ENCODE data around the gene PLEKHA8. TPM values are rescaled to one million over a fixed set of nuclear protein-coding genes. Genes with fewer than 3 reads are reported as not detected.
A peak's percentile ranks its signal among the peaks of the same experiment; 100 is the strongest.

The PLEKHA8 gene
- total and polyA plus RNA-seq, 8 donors, result 2.2 to 18.5 (median 6.0) TPM

DNA sequence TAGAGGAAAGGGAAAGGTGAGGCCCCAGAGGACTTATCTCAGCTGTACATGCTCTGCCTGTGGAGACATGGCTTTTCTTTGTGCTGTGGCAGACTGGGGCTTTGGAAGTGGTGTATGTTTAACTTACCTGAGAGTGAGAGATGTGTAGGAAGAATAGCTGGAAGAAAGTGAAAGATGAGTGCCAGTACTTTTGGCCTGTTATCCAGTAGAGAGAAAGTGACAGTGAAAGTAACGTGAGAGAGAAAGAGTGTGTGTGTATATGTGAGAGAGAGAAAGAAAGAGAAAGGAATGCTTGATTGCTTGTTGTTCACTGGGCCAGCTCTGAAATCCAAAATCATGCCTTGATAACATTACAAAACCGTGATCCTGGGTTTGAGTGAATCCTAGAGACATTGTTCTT, 132.1 kb downstream of the PLEKHA8 start:
- Histone ChIP-seq H3K36me3 (peaks cover 0 to 22% (median 17%) of the 10 kb centered on the region in 4 donors), H3K4me1 (peaks cover 15 to 52% (median 40%) of the 10 kb centered on the region in 4 donors), H3K27me3 (no peaks in the 10 kb centered on the region), H3K9me3 (no peaks in the 10 kb centered on the region), H3K4me3 (no peak overlapping the region), H3K27ac (peak overlapping the region in 3 of 5 donors; percentile 44 to 60 (median 50))
- DNase-seq, result no peak
- intact Hi-C loops (cut with DNase I; ENCODE audit: low total_unique reads), result loop anchor here (10.0 kb wide), 1 partner anchor 254 kb away; no protein-coding TSS in a partner anchor
- 75 to 90% (median 76%) methylated on average over 2 of the region's 2 CpGs for WGBS, 5 donors
- TF ChIP-seq, protein P1, sequence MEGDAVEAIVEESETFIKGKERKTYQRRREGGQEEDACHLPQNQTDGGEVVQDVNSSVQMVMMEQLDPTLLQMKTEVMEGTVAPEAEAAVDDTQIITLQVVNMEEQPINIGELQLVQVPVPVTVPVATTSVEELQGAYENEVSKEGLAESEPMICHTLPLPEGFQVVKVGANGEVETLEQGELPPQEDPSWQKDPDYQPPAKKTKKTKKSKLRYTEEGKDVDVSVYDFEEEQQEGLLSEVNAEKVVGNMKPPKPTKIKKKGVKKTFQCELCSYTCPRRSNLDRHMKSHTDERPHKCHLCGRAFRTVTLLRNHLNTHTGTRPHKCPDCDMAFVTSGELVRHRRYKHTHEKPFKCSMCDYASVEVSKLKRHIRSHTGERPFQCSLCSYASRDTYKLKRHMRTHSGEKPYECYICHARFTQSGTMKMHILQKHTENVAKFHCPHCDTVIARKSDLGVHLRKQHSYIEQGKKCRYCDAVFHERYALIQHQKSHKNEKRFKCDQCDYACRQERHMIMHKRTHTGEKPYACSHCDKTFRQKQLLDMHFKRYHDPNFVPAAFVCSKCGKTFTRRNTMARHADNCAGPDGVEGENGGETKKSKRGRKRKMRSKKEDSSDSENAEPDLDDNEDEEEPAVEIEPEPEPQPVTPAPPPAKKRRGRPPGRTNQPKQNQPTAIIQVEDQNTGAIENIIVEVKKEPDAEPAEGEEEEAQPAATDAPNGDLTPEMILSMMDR (IDR thresholded peaks at IDR 0.05), result no peak
- TF ChIP-seq POLR2AphosphoS5 (IDR thresholded peaks at IDR 0.05) (no peak), EP300 (IDR thresholded peaks at IDR 0.05) (no peak), POLR2A (IDR thresholded peaks at IDR 0.05) (no peak)

DNA sequence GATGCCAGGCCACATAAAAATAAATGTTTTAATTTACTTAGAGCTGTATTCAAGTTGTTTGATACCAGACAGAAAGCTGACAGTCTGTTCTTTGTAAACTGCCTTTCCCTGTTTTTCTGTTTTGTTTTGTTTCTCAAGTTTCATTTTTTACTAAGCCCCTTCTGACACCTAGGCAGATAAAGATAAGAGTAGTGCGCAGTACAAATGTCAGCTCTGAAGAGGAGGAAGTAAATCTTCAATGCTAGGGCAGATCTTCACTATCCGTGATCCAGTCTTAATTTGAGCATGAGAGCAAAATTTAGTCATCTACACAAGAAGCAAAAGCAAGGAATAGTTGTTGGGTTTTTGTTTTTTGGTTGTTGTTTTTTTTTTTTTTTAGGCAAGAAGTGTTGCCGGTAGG, 133.9 kb downstream of the PLEKHA8 start:
- 64 to 71% (median 68%) methylated on average over 3 of the region's 3 CpGs for WGBS, 5 donors
- Histone ChIP-seq H3K9me3 (no peaks in the 10 kb centered on the region), H3K36me3 (peaks cover 0 to 15% (median 11%) of the 10 kb centered on the region in 4 donors), H3K27ac (no peak overlapping the region), H3K4me1 (peaks cover 23 to 63% (median 53%) of the 10 kb centered on the region in 4 donors), H3K4me3 (no peak overlapping the region), H3K27me3 (no peaks in the 10 kb centered on the region)
- DNase-seq, result no peak
- intact Hi-C loops (cut with DNase I; ENCODE audit: low total_unique reads), result loop anchor here (10.0 kb wide), 1 partner anchor 253 kb away; no protein-coding TSS in a partner anchor
- TF ChIP-seq POLR2AphosphoS5 (IDR thresholded peaks at IDR 0.05) (no peak), POLR2A (IDR thresholded peaks at IDR 0.05) (no peak), EP300 (IDR thresholded peaks at IDR 0.05) (no peak)
- TF ChIP-seq, protein P1 (IDR thresholded peaks at IDR 0.05), result no peak

DNA sequence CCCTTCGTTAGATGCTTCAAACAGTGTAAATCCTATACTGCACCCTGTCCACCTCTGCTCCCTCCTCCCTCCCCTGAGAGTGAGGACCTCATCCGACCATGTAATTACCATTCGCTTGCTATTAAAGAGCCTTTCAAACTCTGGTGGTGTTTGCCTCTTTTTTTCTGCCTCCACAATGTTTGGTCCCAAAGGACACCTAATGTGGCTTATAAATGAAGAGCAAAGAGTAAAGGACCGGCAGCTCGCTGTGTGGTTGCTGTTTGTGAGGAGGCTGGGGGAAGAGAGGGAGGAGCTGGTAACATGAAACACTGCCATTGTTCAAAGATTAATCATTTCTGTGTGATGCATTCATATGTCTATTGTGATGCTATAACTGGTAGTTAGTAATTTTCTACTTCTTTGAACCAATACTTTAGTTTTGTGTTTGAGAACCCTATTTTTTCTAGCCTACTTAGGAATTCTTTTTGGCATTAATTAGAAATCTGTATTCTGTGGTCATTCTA, 134.5 kb downstream of the PLEKHA8 start:
- 56 to 66% (median 60%) methylated on average over 5 of the region's 5 CpGs for WGBS, 5 donors
- Histone ChIP-seq H3K27me3 (no peaks in the 10 kb centered on the region), H3K36me3 (peaks cover 0 to 10% (median 6%) of the 10 kb centered on the region in 4 donors), H3K4me1 (peaks cover 23 to 63% (median 53%) of the 10 kb centered on the region in 4 donors), H3K9me3 (no peaks in the 10 kb centered on the region), H3K27ac (peak overlapping the region in 3 of 5 donors; percentile 45 to 52 (median 46)), H3K4me3 (no peak overlapping the region)
- peak in 1 of 2 donors; percentile 38 for DNase-seq
- TF ChIP-seq, protein P1 (IDR thresholded peaks at IDR 0.05), result no peak
- TF ChIP-seq POLR2A (IDR thresholded peaks at IDR 0.05) (no peak), EP300 (IDR thresholded peaks at IDR 0.05) (no peak), POLR2AphosphoS5 (IDR thresholded peaks at IDR 0.05) (no peak)
- intact Hi-C loops (cut with DNase I; ENCODE audit: low total_unique reads), result loop anchor here (10.0 kb wide), 1 partner anchor 252 kb away; no protein-coding TSS in a partner anchor

DNA sequence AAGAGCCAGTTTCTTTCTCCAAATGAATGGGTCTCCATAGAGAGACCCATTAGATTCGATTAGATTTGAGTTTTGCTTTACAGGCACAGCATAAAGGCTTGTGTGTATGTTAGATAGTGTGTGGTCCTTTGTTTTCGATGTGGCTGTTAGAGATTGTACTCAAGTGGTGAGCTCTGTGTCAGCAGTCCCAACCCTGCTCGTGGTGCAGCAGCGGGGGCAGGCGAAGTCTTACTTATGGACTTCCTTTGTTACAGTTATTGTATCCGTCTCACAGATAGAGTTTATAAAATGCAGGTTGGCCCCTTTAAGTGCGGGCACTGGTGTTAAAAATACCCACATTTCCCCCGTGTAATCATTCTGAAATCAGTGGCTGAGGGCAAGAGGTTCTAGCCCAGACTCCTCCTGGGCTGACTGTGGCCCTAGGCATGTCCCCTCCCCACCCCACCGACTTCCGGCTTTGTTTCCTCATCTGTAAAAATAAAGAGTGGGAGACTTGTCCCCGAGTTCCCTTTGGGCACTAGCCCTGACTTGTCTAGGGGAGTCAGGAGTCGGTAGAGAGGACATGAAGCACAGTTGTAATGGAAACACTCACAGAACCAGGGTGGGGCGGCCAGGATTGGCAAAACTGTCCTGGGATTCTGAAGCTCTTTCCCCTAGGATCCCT, 135.2 kb downstream of the PLEKHA8 start:
- 23 to 39% (median 35%) methylated on average over 13 of the region's 13 CpGs for WGBS, 5 donors
- DNase-seq, result peak in 1 of 2 donors; percentile 40
- intact Hi-C loops (cut with DNase I; ENCODE audit: low total_unique reads), result loop anchor here (10.0 kb wide), 1 partner anchor 251 kb away; no protein-coding TSS in a partner anchor

More for the DNA sequence above, 135.2 kb downstream of the PLEKHA8 start:
- H3K27ac ChIP-seq, result peak overlapping the region; percentile 4 to 52 (median 45)
- peaks cover 23 to 70% (median 53%) of the 10 kb centered on the region in 4 donors for H3K4me1 ChIP-seq
- H3K27me3 ChIP-seq, result no peaks in the 10 kb centered on the region
- TF ChIP-seq POLR2A (IDR thresholded peaks at IDR 0.05) (no peak), EP300 (IDR thresholded peaks at IDR 0.05) (no peak), POLR2AphosphoS5 (IDR thresholded peaks at IDR 0.05) (no peak)
- TF ChIP-seq, protein P1 (IDR thresholded peaks at IDR 0.05), result no peak
- H3K9me3 ChIP-seq, result no peaks in the 10 kb centered on the region
- no peak overlapping the region for H3K4me3 ChIP-seq
- H3K36me3 ChIP-seq, result peaks cover 0 to 7% (median 5%) of the 10 kb centered on the region in 4 donors
